Peyer's patch (tissue), 4 donors: ENCODE measurements around the gene LZTR1. TPM values are rescaled to one million over a fixed set of nuclear protein-coding genes. Genes with fewer than 3 reads are reported as not detected.

ENCODE experiments used
- DNase-seq, 3 donors: peaks; one replicate each; pipeline ENCODE4 v3.0.0-alpha.2; 2017 to 2019
- H3K27ac ChIP-seq, 4 donors: fragments of 200-600 bp; sonication (generic); one replicate each; pipeline ENCODE4 v1.5.1; 2016 to 2019
- H3K27me3 ChIP-seq, 2 donors: fragments of 200-600 bp; sonication (generic); one replicate each; pipeline ENCODE4 v1.5.1; 2019
- H3K36me3 ChIP-seq, 3 donors: fragments of 200-600 bp; sonication (generic); one replicate each; pipeline ENCODE4 v1.5.1; 2016 to 2019
- H3K4me1 ChIP-seq, 4 donors: fragments of 200-600 bp; sonication (generic); one replicate each; pipeline ENCODE4 v1.5.1; 2016 to 2019
- H3K4me3 ChIP-seq, 4 donors: fragments of 200-600 bp; sonication (generic); 1 replicate in 3 of 4; 2 replicates in 1 of 4; pipeline ENCODE4 v1.5.1; 2016 to 2019; ENCODE audit warnings: mild to moderate bottlenecking in 1 of 4
- H3K9me3 ChIP-seq, 4 donors: fragments of 200-600 bp; sonication (generic); one replicate each; pipeline ENCODE4 v1.5.1; 2016 to 2019; ENCODE audit warnings: mild to moderate bottlenecking in 1 of 4
- CTCF ChIP-seq, 6 experiments: fragments of 450-650 bp in 4 of 6; fragments of 200-600 bp in 2 of 6; sonication (generic) in 1 of 6; IDR thresholded peaks; one replicate each; pipeline ENCODE4 v1.5.1; 2017 to 2019; ENCODE audit warnings: antibody characterized with exemption in 6 of 6, mild to moderate bottlenecking in 3 of 6, moderate library complexity in 1 of 6
- POLR2A ChIP-seq, 2 donors: fragments of 450-650 bp; IDR thresholded peaks; one replicate each; pipeline ENCODE4 v1.5.1; 2017; ENCODE audit warnings: antibody characterized with exemption in 2 of 2, mild to moderate bottlenecking in 2 of 2, moderate library complexity in 2 of 2
- total RNA-seq, 4 donors: library from RNA; depleted of rRNA; stranded (reverse); fragments of >200 nt; gene quantifications; one replicate each; pipeline ENCODE4 v1.1.0, GENCODE V29; 2016

The LZTR1 gene
- total RNA-seq, 4 donors from 2014 or later: 65.5 to 144 (median 88.5) TPM

- no peaks in the 10 kb centered on the region for H3K4me1 ChIP-seq
- no peaks in the 10 kb centered on the region for H3K27me3 ChIP-seq
- peaks cover 0 to 77% (median 0%) of the 10 kb centered on the region in 3 donors for H3K36me3 ChIP-seq
- no peak overlapping the region for H3K27ac ChIP-seq
- no peak for DNase-seq
- no peak overlapping the region for H3K4me3 ChIP-seq
- no peak for TF ChIP-seq POLR2A (IDR thresholded peaks at IDR 0.05)
- H3K9me3 ChIP-seq: no peaks in the 10 kb centered on the region
Observed at GRCh38 chr22:20989323-20990138, 7.4 kb downstream of the LZTR1 start.

GRCh38 chr22:20990184-20991180 is 8.4 kb downstream of the LZTR1 start:
- H3K4me3 ChIP-seq: no peak overlapping the region
- no peak for DNase-seq
- no peaks in the 10 kb centered on the region for H3K4me1 ChIP-seq
- H3K9me3 ChIP-seq: no peaks in the 10 kb centered on the region
- no peak overlapping the region for H3K27ac ChIP-seq
- TF ChIP-seq POLR2A (IDR thresholded peaks at IDR 0.05) (no peak), CTCF (IDR thresholded peaks at IDR 0.05) (no peak)
- no peaks in the 10 kb centered on the region for H3K27me3 ChIP-seq
- H3K36me3 ChIP-seq: peaks cover 0 to 73% (median 0%) of the 10 kb centered on the region in 3 donors

- no peaks in the 10 kb centered on the region for H3K4me1 ChIP-seq
- no peak overlapping the region for H3K4me3 ChIP-seq
- DNase-seq: no peak
- TF ChIP-seq CTCF (IDR thresholded peaks at IDR 0.05) (no peak), POLR2A (IDR thresholded peaks at IDR 0.05) (no peak)
- H3K36me3 ChIP-seq: peaks cover 0 to 73% (median 0%) of the 10 kb centered on the region in 3 donors
- no peaks in the 10 kb centered on the region for H3K27me3 ChIP-seq
- no peaks in the 10 kb centered on the region for H3K9me3 ChIP-seq
- H3K27ac ChIP-seq: no peak overlapping the region
Observed at GRCh38 chr22:20991252-20992055, 9.4 kb downstream of the LZTR1 start.

GRCh38 chr22:20992056-20992442 is 10.0 kb downstream of the LZTR1 start:
- Histone ChIP-seq H3K9me3 (no peaks in the 10 kb centered on the region), H3K27ac (no peak overlapping the region), H3K36me3 (peaks cover 0 to 74% (median 0%) of the 10 kb centered on the region in 3 donors), H3K4me1 (no peaks in the 10 kb centered on the region), H3K4me3 (no peak overlapping the region), H3K27me3 (no peaks in the 10 kb centered on the region)
- no peak for DNase-seq
- TF ChIP-seq POLR2A (IDR thresholded peaks at IDR 0.05): no peak
- no peak for TF ChIP-seq CTCF (IDR thresholded peaks at IDR 0.05)

DNA sequence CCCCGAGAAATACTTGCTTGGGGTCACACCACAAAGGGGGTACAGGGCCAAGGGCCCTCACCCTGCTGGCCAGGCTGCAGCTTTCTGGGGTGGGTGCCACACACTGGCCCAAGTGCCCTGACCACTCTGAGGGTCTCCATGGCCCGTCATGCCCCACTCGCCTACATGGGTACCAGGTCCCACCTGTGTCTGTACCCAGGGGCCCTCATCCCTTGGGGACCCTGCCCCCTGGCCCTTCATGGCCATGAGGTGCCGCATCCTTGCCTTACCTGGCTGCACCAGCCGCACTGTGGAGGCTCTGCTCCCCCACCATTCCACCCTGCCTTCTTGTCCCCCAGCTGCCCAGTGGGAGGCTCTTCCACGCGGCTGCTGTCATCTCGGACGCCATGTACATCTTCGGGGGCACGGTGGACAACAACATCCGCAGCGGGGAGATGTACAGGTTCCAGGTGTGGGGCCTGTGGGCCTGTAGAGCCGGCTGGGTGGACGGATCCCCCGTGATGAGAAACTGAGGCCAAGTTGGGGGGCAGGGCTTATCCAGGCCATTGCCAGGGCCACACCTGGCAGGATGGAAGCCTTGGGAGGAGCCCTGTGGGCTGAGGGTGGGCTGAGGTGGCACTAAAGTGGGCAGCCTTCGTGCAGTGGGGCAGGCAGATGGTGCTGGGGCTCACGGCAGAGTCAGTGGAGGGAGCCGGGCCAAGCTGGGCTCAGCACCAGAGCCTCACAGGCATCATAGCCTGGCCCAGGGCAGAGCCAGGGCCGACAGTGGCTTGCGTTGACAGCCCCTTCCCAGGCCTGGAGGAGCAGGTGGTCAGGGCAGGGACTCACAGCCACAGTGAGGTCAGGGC is 10.6 kb downstream of the LZTR1 start:
- H3K4me1 ChIP-seq: no peaks in the 10 kb centered on the region
- H3K27ac ChIP-seq: no peak overlapping the region
- no peak for DNase-seq
- TF ChIP-seq POLR2A (IDR thresholded peaks at IDR 0.05) (no peak), CTCF (IDR thresholded peaks at IDR 0.05) (no peak)
- no peak overlapping the region for H3K4me3 ChIP-seq
- H3K36me3 ChIP-seq: peaks cover 0 to 73% (median 0%) of the 10 kb centered on the region in 3 donors
- H3K9me3 ChIP-seq: no peaks in the 10 kb centered on the region
- no peaks in the 10 kb centered on the region for H3K27me3 ChIP-seq
